Left lung (tissue), 10 donors: ENCODE results near the gene FCHO2. TPM values are rescaled to one million over a fixed set of nuclear protein-coding genes. Genes with fewer than 3 reads are reported as not detected.

Experiments used
- ATAC-seq: fragments of 200-7000 bp; cut with Tn5 transposase; one replicate; pipeline ENCODE4 v1.9.1; 2020; ENCODE audit warnings: moderate library complexity
- DNase-seq, 4 donors: peaks; one replicate each; pipeline ENCODE4 v3.0.0-alpha.2; 2013 to 2020
- H3K27ac ChIP-seq, 2 donors: fragments of 200-600 bp; sonication (generic) in 1 of 2; one replicate each; pipeline versions ENCODE4 v1.5.0 to v1.8.0; 2020 to 2021
- H3K27me3 ChIP-seq, 2 donors: fragments of 200-600 bp; sonication (generic) in 1 of 2; one replicate each; pipeline versions ENCODE4 v1.5.0 to v1.8.0; 2020 to 2021
- H3K36me3 ChIP-seq, 2 donors: fragments of 200-600 bp; sonication (generic) in 1 of 2; one replicate each; pipeline versions ENCODE4 v1.5.0 to v1.8.0; 2020 to 2021
- H3K4me1 ChIP-seq, 2 donors: fragments of 200-600 bp; one replicate each; pipeline ENCODE4 v1.8.0; 2021
- H3K4me3 ChIP-seq, 2 donors: fragments of 200-600 bp; sonication (generic) in 1 of 2; one replicate each; pipeline versions ENCODE4 v1.5.0 to v1.8.0; 2020 to 2021; ENCODE audit warnings: mild to moderate bottlenecking in 1 of 2
- H3K9me3 ChIP-seq, 2 donors: fragments of 200-600 bp; sonication (generic) in 1 of 2; one replicate each; pipeline versions ENCODE4 v1.5.0 to v1.8.0; 2020 to 2021
- CTCF ChIP-seq, 2 donors: fragments of 200-600 bp; sonication (generic) in 1 of 2; IDR thresholded peaks; one replicate each; pipeline versions ENCODE4 v1.5.0 to v1.8.0; 2021; ENCODE audit warnings: antibody characterized with exemption in 2 of 2
- intact Hi-C, 2 donors: fragments of 100-400 bp; cut with DNase I; formaldehyde crosslinking; loops; one replicate each; pipeline versions ENCODE4 v1.11.2 to v1.14.2; 2022
- polyA plus RNA-seq, 6 donors: library from polyadenylated mRNA; unstranded; fragments of 120-200 nt; gene quantifications; one replicate each; pipeline ENCODE4 v1.2.1, GENCODE V29; 2013; ENCODE audit not compliant: insufficient read length in 6 of 6
- total RNA-seq, 2 donors: library from RNA; stranded (reverse); fragmentation: NEBNext Ultra II Directional; extraction: Animal tissue kit (Norgen Biotek cat#: 25700); gene quantifications; one replicate each; pipeline ENCODE4 v1.2.1, GENCODE V29; 2021
- donor health status: DM: no; HTN: yes; CAD: no.
- donor health status: DM: no; HTN: no; CAD: no.

The FCHO2 gene
- total and polyA plus RNA-seq, 8 donors: 25.7 to 71.1 (median 30.5) TPM

- intact Hi-C loops: no loop called here
- H3K27ac ChIP-seq: no peak overlapping the region
- H3K9me3 ChIP-seq: peaks cover 0 to 6% of the 10 kb centered on the region in 2 donors
- TF ChIP-seq CTCF (IDR thresholded peaks at IDR 0.05): no peak
- DNase-seq: no peak
- H3K36me3 ChIP-seq: peaks cover 0 to 11% of the 10 kb centered on the region in 2 donors
- no peak overlapping the region for H3K4me3 ChIP-seq
- H3K27me3 ChIP-seq: no peaks in the 10 kb centered on the region
- no peaks in the 10 kb centered on the region for H3K4me1 ChIP-seq
- no peak for ATAC-seq
These were observed 138.6 kb downstream of the FCHO2 start for GRCh38 chr5:73094415-73094814.

- Histone ChIP-seq H3K27me3 (no peaks in the 10 kb centered on the region), H3K9me3 (peaks cover 0 to 6% of the 10 kb centered on the region in 2 donors), H3K4me3 (no peak overlapping the region), H3K36me3 (peaks cover 0 to 5% of the 10 kb centered on the region in 2 donors), H3K4me1 (no peaks in the 10 kb centered on the region), H3K27ac (no peak overlapping the region)
- no peak for TF ChIP-seq CTCF (IDR thresholded peaks at IDR 0.05)
- intact Hi-C loops: no loop called here
- no peak for DNase-seq
- no peak for ATAC-seq
These were observed 139.9 kb downstream of the FCHO2 start for GRCh38 chr5:73095564-73096238.

GRCh38 chr5:73096239-73096575, 140.4 kb downstream of the FCHO2 start:
- no peak for TF ChIP-seq CTCF (IDR thresholded peaks at IDR 0.05)
- Histone ChIP-seq H3K4me3 (no peak overlapping the region), H3K36me3 (peaks cover 0 to 5% of the 10 kb centered on the region in 2 donors), H3K27ac (no peak overlapping the region), H3K27me3 (no peaks in the 10 kb centered on the region), H3K4me1 (no peaks in the 10 kb centered on the region), H3K9me3 (peaks cover 0 to 6% of the 10 kb centered on the region in 2 donors)
- intact Hi-C loops: no loop called here
- no peak for ATAC-seq
- no peak for DNase-seq

GRCh38 chr5:73097740-73098139, 141.9 kb downstream of the FCHO2 start:
- intact Hi-C loops: no loop called here
- DNase-seq: no peak
- no peak overlapping the region for H3K27ac ChIP-seq
- H3K36me3 ChIP-seq: no peaks in the 10 kb centered on the region
- peaks cover 0 to 6% of the 10 kb centered on the region in 2 donors for H3K9me3 ChIP-seq
- H3K4me3 ChIP-seq: no peak overlapping the region
- no peak for TF ChIP-seq CTCF (IDR thresholded peaks at IDR 0.05)
- H3K27me3 ChIP-seq: no peaks in the 10 kb centered on the region
- ATAC-seq: no peak
- H3K4me1 ChIP-seq: no peaks in the 10 kb centered on the region

GRCh38 chr5:73100109-73100508, 144.3 kb downstream of the FCHO2 start:
- TF ChIP-seq CTCF (IDR thresholded peaks at IDR 0.05): no peak
- ATAC-seq (no peak), DNase-seq (no peak)
- H3K9me3 ChIP-seq: peaks cover 0 to 6% of the 10 kb centered on the region in 2 donors
- no peak overlapping the region for H3K27ac ChIP-seq
- no peak overlapping the region for H3K4me3 ChIP-seq
- intact Hi-C loops: no loop called here
- H3K4me1 ChIP-seq: no peaks in the 10 kb centered on the region
- no peaks in the 10 kb centered on the region for H3K27me3 ChIP-seq
- H3K36me3 ChIP-seq: no peaks in the 10 kb centered on the region
